Central memory CD4-positive, alpha-beta T cell (primary cell): ENCODE data around the gene LRRN4CL.
"Not testable (repeated sequence)": the region's sequence is repeated elsewhere in the genome, so short reads cannot be mapped to it uniquely, and the experiment has no call there.

ENCODE experiments used
- DNase-seq: peaks from one replicate; pipeline ENCODE4 v3.0.0; 2022

Gene LRRN4CL

DNA sequence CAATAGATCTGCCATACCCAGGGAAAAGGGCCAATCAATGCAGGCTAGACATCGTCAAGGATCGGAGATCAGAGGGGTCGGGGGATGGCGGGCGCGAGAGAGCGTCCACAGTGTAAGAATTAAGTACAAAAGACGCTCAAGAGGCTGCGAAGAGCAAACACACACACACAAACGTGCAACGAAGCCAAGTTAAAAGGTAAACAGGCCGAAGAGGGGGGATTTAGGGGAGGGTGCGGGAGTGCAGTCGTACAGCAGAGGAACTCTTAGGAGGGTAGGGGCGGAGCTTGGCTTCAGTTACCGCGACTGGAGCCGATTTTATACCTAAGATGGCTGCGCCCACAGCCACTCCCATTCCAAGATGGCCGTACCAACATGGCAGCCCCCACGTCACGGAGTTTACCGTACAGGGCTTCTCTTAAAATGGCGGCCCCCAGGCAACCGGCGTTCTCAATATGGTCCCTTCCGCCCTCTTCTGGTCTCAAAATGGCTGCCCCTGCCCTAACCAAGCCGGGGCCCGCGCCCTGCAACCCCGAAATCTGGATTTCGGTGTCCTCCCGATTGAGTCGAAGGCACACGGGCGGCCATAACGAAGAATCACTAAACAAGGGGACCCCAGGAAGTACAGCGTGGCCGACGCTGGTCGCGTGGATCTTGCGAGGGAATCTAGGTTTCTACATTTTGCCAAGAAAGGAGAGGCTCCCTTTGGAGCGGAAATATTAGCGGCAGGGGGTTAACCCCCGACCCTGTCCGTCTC, 20.1 kb upstream of the LRRN4CL start:
- peak; percentile 97 for DNase-seq

DNA sequence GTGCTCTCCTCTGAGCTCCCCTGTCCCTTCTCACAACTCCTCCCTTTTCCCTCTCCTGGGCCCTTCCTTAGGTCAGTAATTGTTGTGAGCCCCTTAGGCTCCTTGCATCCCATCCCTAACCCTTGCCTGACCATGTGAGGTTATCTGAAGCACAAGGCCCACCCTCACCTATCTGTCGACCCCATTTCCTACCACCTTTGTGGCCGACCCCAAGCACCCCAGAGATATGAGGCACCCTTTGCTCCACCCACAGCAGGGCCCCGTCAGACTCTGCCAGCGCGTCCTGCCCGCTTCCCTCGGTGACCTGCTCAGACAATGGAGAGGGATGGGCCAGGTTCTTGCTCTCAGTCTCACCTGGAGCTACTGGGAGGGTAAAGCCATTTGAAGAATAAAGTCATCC, 19.5 kb upstream of the LRRN4CL start:
- DNase-seq: no peak

DNA sequence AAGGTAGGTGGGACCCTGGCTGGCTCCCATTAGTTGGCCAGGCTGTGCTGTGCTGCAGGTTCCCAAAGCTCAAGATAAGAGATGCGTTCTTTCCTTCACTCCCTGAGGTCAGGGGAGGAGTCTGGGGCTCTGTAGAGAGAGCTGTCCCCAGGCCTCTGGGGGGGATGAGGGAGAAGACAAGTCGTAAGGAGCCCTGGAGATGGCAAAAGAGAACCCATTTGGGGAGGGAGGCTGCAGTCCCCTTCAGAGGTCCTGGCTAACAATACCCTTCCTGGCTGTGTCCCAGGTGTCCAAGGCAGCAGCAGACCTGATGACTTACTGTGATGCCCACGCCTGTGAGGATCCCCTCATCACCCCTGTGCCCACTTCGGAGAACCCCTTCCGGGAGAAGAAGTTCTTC, 19.1 kb upstream of the LRRN4CL start:
- no peak for DNase-seq

DNA sequence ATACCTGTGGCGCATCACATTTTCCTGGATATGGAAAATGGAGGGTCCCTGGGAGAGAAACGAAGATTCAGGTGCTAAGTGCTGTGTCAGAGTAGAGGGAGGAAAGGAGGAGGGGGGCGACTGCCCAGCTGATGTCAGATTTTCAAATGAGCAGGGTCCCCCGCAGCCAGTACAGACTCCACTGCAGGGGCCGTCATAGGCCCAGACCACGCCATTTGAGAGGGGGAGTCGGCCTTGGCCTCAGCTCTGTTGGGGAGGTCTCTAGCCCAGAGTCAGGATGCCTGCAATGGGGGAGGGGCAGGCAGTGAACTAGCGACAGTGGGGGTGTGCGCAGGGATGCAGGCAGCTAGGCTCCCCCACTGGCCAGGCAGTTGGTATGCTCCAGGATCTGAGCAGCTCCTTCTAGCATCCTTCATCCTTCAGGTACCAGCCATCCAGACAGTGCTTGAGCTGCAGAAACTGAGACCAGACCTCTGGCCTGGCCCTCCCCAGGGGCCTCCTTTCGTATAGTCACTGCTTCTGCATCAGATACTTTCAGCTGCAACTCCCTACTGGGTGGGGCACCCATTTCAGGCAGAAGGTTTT, 18.0 kb upstream of the LRRN4CL start, which contains the start of the genes BSCL2 and GNG3:
TSS of gene BSCL2 (minus strand) at position 148 of the 585 bp plus-strand sequence. CDS start 229 bp downstream, outside the sequence.
TSS of gene GNG3 (plus strand) at position 400 of the 585 bp plus-strand sequence. CDS start 620 bp downstream, outside the sequence.
- DNase-seq: no peak

DNA sequence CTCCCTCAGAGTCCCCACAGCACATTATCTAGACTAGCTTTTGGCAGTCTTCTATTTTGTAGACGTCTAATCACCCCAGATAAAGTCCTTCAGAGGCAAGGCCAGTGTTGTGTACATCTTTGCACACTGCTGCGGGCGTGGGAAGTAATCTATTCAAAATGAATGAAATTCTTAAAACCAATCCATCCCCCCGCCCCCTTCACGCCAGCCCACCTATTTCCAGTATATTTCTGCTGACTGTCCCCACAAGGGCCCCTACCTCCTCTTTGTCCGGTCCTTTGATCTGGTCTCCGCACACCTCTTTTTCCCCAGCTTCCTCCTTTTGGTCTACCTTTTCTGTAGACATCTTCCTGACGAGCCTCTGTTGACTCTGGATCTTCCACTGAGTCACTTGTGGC, 17.5 kb upstream of the LRRN4CL start:
- no peak for DNase-seq

DNA sequence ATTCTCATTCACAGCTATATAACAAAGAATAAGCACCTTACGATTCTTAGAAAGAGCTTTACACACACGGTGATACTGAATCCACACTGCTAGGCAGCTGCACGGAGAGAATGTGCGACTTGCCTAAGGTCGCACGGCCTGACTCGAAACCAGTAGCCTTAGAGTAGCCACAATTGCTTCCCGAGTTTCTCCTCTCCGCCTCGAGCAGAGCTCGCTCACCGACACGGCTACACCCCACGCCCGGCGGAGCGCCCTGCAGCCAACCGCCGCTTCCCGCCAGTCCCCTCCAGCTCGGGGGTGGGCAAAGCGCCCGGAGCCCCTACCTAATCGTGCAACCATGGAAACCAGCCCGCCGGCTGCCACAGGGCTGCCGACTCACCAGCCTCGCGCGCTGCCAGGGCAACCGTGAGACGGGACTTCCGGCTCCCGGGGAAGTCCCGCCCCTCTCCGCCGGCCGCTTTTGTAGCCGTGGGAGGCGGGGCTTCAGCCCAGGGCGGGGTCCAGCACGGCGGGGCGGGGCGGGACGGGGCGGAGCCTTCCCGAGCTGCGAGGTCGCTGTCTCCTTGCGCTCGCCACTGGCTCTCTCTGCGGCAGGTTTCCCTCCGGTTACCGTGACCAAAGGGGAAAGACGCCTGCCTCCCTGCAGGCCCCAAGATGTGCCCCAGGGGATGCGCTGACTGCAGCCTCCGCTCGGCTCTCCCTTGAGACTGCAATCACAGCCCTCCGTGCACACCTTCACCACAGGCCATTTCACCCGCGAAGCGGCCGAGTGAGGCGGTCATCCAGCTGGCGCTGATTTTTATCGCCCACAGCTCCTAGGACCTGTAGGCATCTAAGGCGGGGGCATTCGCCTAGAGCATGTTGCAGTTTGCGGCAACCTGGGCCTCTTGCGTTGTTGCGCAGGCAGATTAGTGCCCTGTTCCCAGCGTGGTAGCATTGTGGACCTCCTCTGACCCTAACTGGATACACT, 16.8 kb upstream of the LRRN4CL start:
- peak; percentile 91 for DNase-seq

DNA sequence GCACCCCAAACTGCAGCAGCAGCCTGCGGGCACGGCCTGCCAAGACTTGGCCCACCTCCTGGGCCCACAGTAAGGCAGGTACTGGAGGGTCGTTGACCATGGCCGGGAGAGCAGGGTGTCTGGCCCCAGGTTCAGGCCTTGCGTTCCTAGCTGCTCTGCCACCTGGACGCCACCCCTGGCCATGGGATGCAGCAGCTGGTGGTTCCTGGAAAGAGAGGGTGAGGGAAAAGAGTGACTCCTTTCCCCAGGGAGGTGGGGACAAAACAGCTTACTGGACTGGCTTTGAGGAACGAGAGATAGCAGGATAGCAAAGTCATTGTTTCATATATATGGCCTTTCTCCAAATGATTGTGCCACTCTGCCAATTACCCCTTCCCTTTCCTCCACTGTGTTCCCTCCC, 16.1 kb upstream of the LRRN4CL start:
- DNase-seq: no peak

DNA sequence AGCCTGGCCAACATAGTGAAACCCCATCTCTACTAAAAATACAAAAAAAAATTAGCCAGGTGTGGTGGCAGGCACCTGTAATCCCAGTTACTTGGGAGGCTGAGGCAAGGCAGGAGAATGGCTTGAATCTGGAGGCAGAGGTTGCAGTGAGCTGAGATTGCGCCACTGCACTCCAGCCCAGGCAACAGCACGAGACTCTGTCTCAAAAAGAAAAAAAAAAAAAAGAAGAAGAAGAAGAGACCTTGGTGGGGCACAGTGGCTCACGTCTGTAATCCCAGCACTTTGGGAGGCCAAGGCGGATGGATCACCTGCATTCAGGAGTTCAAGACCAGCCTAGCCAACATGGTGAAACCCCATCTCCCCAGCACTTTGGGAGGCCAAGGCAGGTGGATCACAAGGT, 14.6 kb upstream of the LRRN4CL start:
- not testable (repeated sequence) for DNase-seq

DNA sequence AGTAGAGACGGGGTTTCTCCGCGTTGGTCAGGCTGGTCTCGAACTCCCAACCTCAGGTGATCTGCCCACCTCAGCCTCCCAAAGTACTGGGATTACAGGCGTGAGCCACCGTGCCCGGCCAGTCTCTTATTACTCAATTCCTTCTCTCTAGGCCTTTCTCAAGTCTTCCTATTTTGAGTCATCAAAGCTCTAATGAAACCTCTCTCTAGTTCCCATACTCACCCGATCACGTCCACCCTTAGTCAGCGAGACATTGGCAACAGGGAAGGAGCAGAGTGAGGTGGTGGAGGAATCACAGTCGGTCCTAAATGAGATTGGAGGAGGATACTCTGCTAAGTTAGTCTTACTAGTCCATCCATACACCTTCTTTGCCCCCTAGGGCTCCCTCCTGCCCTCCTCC, 12.9 kb upstream of the LRRN4CL start:
- DNase-seq: no peak

DNA sequence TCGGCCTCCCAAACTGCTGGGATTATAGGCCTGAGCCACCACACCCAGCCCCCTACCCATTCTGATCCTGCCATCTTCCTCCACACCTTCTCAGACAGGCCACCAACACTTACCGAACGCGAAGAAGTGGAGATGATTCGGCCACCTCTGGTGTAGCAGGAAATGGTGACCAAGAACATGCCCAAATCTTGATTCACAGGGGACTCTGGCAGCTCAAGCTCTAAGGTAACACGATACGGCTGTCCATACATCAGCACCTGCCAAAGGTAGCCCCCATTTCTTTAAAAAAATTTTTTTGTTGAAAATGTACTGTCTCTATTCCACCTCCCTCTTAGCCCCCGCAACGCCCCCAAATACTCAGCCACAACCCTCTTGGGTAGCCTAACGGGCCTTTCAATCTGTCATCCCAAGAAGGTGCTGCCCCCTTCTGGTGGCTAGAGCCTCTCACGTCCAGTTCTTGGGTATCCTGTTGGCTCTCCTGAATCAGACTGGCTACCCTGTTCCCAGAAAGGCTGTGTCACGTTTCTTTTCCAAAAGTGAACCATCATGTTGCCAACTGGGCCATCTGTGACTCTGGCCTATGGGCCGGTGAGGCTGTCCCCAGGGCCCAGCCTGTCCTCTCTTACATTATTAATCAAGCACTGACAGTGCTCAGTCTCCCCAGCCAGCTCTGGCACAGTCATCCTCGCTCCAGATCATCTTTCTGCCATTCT, 5.3 kb upstream of the LRRN4CL start:
- peak; percentile 68 for DNase-seq

DNA sequence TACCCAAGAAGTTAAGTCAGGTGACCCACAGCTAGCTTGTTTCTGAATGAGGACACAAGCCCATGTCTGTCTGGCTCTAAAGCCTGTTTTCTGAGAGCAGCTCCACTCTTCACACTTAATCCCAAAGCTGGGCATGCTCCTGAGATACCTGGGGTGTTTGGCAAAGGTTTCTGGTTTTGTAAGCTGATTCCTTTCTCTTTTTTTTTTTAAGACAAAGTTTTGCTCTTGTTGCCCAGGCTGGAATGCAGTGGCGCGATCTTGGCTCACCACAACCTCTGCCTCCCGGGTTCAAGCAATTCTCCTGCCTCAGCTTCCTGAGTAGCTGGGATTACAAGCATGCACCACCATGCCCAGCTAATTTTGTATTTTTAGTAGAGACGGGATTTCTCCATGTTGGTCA, 4.3 kb upstream of the LRRN4CL start:
- DNase-seq: not testable (repeated sequence)

DNA sequence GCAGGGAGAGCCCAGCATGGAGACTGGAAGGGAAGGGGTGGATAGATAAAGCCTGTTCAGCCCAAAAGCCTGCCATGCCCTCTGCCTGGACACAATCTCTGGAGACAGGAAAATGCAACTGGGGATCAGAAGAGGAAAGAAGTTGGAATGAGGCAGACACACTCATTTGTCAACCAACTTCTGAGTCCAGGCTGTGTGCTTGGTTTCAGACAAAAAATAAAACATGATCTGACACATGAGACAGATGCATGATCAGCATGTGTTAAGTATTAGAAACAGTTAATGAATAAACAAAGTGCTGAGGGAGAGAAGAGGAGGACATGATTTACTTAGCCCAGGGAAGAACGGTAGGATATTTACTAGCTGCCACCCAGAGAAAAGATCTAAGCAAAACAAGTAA, 839 bp downstream of the LRRN4CL start:
- DNase-seq: no peak

DNA sequence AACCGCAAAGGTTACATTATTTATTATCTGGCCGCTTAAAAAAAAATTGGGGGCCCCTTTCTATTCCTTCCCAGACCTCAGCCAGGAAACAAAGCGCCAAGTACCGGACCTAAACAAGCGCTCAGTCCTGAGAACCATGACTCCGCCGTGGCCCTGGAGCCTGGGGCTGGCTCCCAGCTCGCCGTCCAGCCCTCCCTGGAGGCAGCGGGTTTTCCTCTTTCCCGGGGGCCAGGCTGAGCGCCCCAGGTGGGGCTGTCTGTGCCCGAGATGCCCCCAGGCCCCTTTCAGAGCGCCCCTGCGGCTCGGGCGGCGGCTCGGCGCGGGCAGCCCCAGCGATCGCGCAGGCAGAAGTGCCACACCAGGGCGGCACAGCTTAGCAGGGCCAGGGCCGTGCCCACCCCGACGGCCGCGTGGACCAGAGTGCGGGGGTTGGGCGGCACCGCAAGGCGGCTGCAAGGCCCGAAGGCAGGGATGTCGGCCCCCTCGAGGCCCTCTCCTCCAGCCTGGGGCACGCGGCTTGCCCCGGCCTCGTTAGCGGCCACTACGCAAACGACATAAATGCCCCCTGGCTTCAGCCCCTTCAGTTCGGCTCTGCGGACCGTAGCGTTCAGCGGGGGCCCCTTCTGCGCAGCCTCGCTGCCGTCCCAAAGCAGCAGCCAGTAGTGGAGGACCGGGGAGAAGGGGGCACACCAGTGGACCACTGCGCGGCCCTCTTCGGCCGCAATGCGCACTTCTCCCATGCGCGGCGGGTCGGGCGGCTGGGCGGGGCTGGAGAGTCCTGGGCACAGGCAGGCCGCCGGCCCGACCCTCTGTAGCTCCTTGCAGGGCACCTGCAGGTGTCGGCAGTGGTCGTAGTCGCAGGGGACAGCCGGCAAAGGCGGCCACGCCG, 1.6 kb downstream of the LRRN4CL start:
- no peak for DNase-seq

DNA sequence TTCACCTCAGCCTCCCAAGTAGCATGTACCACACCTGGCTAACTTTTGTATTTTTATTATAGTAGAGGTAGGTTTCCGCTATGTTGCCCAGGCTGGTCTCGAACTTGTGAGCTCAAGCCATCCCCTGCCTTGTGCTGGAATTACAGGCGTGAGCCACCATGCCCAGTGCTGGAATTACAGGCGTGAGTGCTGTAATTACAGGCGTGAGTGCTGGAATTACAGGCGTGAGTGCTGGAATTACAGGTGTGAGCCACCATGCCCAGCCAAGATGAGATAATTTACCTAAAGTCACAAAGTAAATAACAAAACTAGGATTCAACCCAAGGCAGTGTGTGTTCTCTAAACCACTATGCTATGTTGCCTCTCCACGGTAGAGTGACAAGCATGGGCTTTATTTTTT, 6.8 kb downstream of the LRRN4CL start:
- DNase-seq: no peak

DNA sequence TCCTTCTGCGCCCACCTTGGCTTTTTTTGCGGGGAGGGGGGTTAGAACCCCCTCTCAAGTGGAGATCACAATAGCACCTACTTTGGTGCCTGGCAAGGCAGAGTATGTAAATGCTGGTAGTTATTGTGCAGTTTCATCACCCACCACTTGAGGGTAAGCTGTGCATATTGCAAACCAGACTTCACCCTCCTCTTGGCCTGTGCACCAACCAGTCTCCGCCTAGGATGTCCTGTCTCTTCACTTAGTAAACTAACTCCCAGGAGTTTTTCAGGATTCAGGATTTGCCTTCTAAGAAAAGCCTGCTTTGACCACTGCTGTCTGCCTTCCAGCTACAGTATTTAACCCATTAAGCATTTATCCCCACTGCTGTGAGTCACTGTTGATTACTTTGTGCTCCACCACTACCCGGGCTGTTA, 8.5 kb downstream of the LRRN4CL start:
- peak; percentile 42 for DNase-seq

DNA sequence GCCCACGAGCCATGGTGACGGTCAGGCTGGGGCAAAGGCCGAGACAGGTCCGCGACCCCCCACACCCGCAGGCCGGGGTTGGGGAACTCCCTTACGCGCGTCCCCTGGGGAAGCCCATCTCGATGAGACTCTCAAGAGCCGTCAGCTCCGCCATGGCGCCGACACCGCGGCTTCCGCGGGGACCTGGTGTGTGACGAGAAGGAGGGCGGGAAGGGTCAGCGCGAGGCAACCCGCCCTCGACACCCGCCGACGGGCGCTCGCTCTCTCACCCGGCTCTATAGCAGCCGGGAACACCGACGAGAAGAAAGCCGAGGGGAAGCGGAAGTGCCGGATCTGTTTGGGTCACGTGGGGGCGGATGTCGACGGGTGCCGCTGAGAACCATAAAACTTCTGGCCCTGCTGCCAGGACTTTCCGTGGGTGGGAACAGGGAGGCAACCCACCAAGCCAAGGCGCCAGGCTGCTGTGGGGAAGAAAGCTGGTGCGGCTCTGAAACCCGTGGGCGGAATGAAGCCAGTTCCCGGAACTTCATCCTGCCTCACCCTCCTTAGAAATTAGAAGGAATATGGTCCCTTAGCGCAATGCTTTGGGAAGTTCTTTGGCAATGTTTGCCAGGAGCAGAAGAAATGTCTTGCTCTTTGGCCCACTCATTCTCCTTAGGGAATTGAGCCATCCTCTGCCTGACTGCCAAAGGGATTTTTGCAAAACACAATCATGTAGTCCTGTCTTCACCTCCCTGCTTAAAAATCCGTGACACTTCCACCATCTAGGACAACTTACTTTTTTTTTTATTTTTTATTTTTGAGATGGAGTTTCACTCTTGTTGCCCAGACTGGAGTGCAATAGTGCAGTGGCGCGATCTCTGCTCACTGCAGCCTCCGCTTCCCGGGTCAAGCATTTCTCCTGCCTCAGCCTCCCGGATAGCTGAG, 10.3 kb downstream of the LRRN4CL start, which contains the start of gene UBXN1:
TSS of gene UBXN1 (minus strand) at position 304 of the 927 bp plus-strand sequence. CDS start at position 154, 150 bp downstream.
- peak; percentile 81 for DNase-seq

DNA sequence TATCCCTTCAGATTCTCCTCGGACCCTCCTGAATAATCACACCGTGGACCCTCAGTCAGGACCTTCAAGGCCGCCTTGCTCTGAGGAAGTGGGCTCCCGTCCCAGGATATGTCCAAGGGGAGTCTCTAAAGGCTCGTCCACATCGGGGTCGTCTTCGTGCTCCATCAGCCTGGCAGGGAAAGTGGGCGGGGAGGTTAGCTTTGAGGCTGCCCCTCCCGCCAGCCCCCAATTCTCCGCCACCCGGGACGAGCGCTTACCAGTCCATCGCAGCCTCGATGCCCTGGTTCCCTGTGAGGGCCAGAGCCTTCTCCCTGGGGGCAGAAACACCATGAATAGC, 10.9 kb downstream of the LRRN4CL start:
- no peak for DNase-seq

DNA sequence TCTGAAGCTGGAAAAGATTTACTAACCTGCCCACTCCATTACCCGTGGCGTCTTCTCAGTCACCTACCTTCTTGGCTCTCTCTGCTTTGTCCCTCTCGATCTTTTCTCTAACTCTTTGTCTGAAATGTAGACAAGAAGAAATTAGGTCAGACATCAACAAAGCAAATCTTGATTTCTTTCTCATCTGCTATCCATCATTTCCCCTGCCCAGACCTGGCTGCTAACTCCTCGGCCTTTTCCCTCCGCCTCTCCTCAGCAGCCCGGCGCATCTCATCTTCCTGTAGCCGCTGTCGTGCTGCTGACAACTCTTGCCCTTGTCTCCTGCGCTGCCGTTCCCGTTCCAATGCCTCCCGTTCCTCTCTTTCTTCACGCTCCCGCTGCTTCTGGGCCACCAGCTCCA, 11.6 kb downstream of the LRRN4CL start:
- no peak for DNase-seq

DNA sequence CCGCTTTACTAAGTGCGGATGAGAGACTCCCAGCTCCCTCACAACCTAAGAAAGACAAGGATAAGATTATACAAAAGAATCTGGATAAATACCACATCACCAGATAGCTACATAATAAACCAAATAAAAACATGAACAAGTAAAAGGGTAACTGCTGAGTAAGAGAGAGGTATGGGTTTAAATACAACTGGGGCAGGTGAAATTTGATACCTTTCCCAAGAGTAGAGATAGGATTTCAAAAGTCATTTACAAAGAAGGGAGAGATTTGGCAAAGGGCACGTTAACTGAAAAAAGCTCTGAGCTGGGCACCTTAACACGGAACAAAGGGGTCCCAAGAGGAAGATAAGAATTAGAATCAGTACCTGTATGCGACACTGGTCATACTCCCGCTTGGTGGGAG, 12.2 kb downstream of the LRRN4CL start:
- DNase-seq: no peak

DNA sequence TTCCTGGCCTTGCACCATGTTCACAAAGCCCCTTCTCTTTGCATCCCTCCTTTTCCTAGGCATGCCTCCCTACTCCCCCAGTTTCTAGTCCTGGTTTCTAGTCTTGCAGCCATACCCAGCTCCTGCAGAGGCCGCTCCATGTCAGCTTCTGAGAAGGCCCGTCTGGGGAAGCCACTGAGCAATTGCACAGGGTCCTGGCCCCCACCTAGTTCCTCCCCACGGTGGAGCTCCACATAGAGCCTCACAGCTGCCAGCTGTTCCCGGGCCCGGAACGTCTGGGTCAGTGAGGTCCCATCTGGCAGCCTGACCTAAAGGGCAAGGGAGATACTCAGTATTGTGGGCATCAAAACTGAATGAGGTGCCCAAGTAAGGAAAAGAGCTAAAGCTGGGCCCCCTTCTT, 12.6 kb downstream of the LRRN4CL start:
- DNase-seq: no peak
